DOHH2 (cell line): ENCODE measurements around the gene KSR1.

Source experiments
- H3F3A ChIP-seq: fragments of 200-600 bp; sonication (generic), shearing (Covaris generic); 2 replicates; pipeline ENCODE4 v1.6.0; 2016; ENCODE audit warnings: antibody characterized with exemption, mild to moderate bottlenecking; ENCODE audit not compliant: control insufficient read depth, insufficient read depth
- H3K27ac ChIP-seq: fragments of 200-600 bp; sonication (generic); 2 replicates; pipeline ENCODE4 v1.5.1; 2014; ENCODE audit warnings: low read depth, mild to moderate bottlenecking, low read length, moderate library complexity
- H3K27me3 ChIP-seq: fragments of 200-600 bp; sonication (generic); 2 replicates; pipeline ENCODE4 v1.6.1; 2014; ENCODE audit warnings: mild to moderate bottlenecking, low read length, mixed read lengths; ENCODE audit not compliant: control insufficient read depth
- H3K36me3 ChIP-seq: fragments of 200-600 bp; sonication (generic); 2 replicates; pipeline ENCODE4 v1.6.1; 2014; ENCODE audit warnings: mild to moderate bottlenecking, low read length, moderate library complexity, mixed read lengths; ENCODE audit not compliant: control insufficient read depth
- H3K4me1 ChIP-seq: fragments of 200-600 bp; sonication (generic); 2 replicates; pipeline ENCODE4 v1.6.1; 2014; ENCODE audit warnings: mild to moderate bottlenecking, low read length, mixed read lengths; ENCODE audit not compliant: control insufficient read depth
- H3K4me2 ChIP-seq: fragments of 200-600 bp; sonication (generic); 2 replicates; pipeline ENCODE4 v1.6.0; 2014; ENCODE audit warnings: mild to moderate bottlenecking, low read length, moderate library complexity
- H3K4me3 ChIP-seq: fragments of 200-600 bp; sonication (generic); 2 replicates; pipeline ENCODE4 v1.5.1; 2014; ENCODE audit warnings: mild to moderate bottlenecking, low read length, mixed read lengths
- H3K79me2 ChIP-seq: fragments of 200-600 bp; sonication (generic); 2 replicates; pipeline ENCODE4 v1.6.1; 2014; ENCODE audit warnings: mild to moderate bottlenecking, low read length, mixed read lengths; ENCODE audit not compliant: control insufficient read depth
- H3K9me2 ChIP-seq: fragments of 200-600 bp; sonication (generic); replicated peaks from 2 replicates; pipeline ENCODE4 v1.6.1; 2014; ENCODE audit warnings: mild to moderate bottlenecking, low read length, mixed read lengths; ENCODE audit not compliant: control insufficient read depth
- H3K9me3 ChIP-seq: fragments of 200-600 bp; sonication (generic); 2 replicates; pipeline ENCODE4 v1.6.1; 2014; ENCODE audit warnings: antibody characterized with exemption, low read length, mixed read lengths; ENCODE audit not compliant: control insufficient read depth, insufficient read depth
- H4K20me1 ChIP-seq: fragments of 200-600 bp; sonication (generic); 2 replicates; pipeline ENCODE4 v1.6.0; 2014; ENCODE audit warnings: low read depth, mild to moderate bottlenecking, antibody characterized with exemption, low read length, moderate library complexity; ENCODE audit not compliant: control insufficient read depth, insufficient read depth
- CTCF ChIP-seq: fragments of 200-600 bp; sonication (generic); IDR thresholded peaks from one replicate; pipeline ENCODE4 v1.5.1; 2014; ENCODE audit warnings: antibody characterized with exemption, mild to moderate bottlenecking, low read depth, low read length; ENCODE audit not compliant: poor library complexity, severe bottlenecking
- EZH2phosphoT487 ChIP-seq: fragments of 200-600 bp; sonication (generic); IDR thresholded peaks from 2 replicates; pipeline ENCODE4 v1.6.1; 2017; ENCODE audit warnings: borderline replicate concordance, mild to moderate bottlenecking, antibody characterized with exemption, low read length, moderate library complexity, mixed read lengths

KSR1 gene

GRCh38 chr17:27595208-27595607 is 139.0 kb downstream of the KSR1 start:
- Histone ChIP-seq H3K79me2 (no peaks in the 10 kb centered on the region), H3K4me3 (no peak overlapping the region), H3K36me3 (no peaks in the 10 kb centered on the region), H3F3A (no peaks in the 10 kb centered on the region), H3K4me2 (no peak overlapping the region), H3K27me3 (no peaks in the 10 kb centered on the region), H3K9me3 (no peaks in the 10 kb centered on the region), H3K4me1 (no peaks in the 10 kb centered on the region), H3K27ac (no peak overlapping the region), H4K20me1 (no peaks in the 10 kb centered on the region), H3K9me2 (no peaks in the 10 kb centered on the region)
- TF ChIP-seq CTCF (no peak), EZH2phosphoT487 (no peak)

- H3K27me3 ChIP-seq = no peaks in the 10 kb centered on the region
- no peak overlapping the region for H3K27ac ChIP-seq
- H4K20me1 ChIP-seq = no peaks in the 10 kb centered on the region
- TF ChIP-seq CTCF (no peak), EZH2phosphoT487 (no peak)
- no peaks in the 10 kb centered on the region for H3K9me3 ChIP-seq
- no peaks in the 10 kb centered on the region for H3F3A ChIP-seq
- H3K79me2 ChIP-seq = no peaks in the 10 kb centered on the region
- no peaks in the 10 kb centered on the region for H3K9me2 ChIP-seq
- no peak overlapping the region for H3K4me2 ChIP-seq
- no peaks in the 10 kb centered on the region for H3K36me3 ChIP-seq
- H3K4me1 ChIP-seq = no peaks in the 10 kb centered on the region
- no peak overlapping the region for H3K4me3 ChIP-seq
Measured at GRCh38 chr17:27596096-27596495, 139.8 kb downstream of the KSR1 start.

- H3K4me1 ChIP-seq = no peaks in the 10 kb centered on the region
- H3K79me2 ChIP-seq = no peaks in the 10 kb centered on the region
- H3K27ac ChIP-seq = no peak overlapping the region
- H3K4me3 ChIP-seq = no peak overlapping the region
- no peaks in the 10 kb centered on the region for H3K36me3 ChIP-seq
- H3K27me3 ChIP-seq = no peaks in the 10 kb centered on the region
- no peak overlapping the region for H3K4me2 ChIP-seq
- H3K9me2 ChIP-seq = no peaks in the 10 kb centered on the region
- H4K20me1 ChIP-seq = no peaks in the 10 kb centered on the region
- H3F3A ChIP-seq = no peaks in the 10 kb centered on the region
- no peak for TF ChIP-seq EZH2phosphoT487
- TF ChIP-seq CTCF = no peak
- no peaks in the 10 kb centered on the region for H3K9me3 ChIP-seq
Measured at GRCh38 chr17:27596566-27597187, 140.4 kb downstream of the KSR1 start.
